ENCODE data around the gene RAB27A. TPM values are rescaled to one million over a fixed set of nuclear protein-coding genes. Genes with fewer than 3 reads are reported as not detected.

Gene RAB27A
- total and polyA plus RNA-seq, 7 donors = 13.0 to 194 (median 27.7) TPM

- Histone ChIP-seq H3K27ac (no peak overlapping the region), H3K4me1 (no peaks in the 10 kb centered on the region)
- intact Hi-C loops (cut with DNase I) = no loop called here
Observed at GRCh38 chr15:55238877-55239276, 50.7 kb downstream of the RAB27A start.

DNA sequence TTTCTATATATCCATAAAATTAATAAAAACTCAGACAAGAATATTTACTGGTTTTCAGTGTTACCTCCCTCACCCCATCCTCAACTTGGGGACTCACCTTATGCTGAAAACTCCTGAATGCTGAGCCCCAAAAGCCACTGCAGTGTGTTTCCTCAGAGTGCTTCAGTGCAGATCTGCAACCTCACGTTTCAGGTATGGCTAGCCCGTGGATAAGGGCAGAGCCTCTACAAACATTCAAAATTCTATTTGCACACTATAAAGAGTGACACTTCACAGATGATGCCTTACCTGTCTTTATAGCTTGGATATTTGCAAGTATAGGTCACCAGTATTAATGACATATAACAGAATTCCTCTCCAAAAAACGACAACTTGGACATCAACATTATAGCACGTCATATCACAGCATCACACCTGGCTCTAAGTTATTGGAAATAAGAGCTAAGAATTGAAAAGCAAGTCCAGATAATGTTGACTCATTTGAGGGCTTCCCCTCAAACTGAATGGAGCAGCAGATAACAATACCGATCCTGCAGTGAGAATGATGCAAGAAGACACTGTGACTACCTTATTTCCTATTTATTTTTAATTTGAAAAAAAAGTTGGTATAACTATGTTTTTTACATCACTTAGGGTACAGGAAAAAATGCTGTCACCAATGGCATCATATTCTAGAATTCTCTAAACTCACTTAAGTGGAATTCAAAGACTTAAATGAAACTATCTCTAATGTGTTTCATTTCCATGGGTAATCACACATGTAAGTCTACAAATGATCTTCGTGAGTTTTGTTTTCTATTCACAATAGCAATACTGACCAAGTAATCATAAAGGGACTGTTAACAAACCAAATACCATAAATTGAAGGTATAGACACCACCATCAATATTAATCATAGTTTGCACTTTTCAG is 52.1 kb downstream of the RAB27A start:
- Histone ChIP-seq H3K9me3 (no peaks in the 10 kb centered on the region), H3K4me3 (no peak overlapping the region), H3K27ac (no peak overlapping the region), H3K27me3 (no peaks in the 10 kb centered on the region), H3K36me3 (no peaks in the 10 kb centered on the region), H3K4me1 (no peaks in the 10 kb centered on the region)
- WGBS, 2 donors = 56 to 78% methylated on average over 6 of the region's 6 CpGs
- TF ChIP-seq POLR2A (IDR thresholded peaks at IDR 0.05) = no peak
- no peak for TF ChIP-seq POLR2AphosphoS5 (IDR thresholded peaks at IDR 0.05)
- no peak for TF ChIP-seq EP300 (IDR thresholded peaks at IDR 0.05)
- TF ChIP-seq CTCF (IDR thresholded peaks at IDR 0.05) = no peak
- intact Hi-C loops (cut with DNase I) = no loop called here
- DNase-seq = no peak

More at GRCh38 chr15:55238877-55239276, 50.7 kb downstream of the RAB27A start:
- no peak for DNase-seq
- H3K4me3 ChIP-seq = no peak overlapping the region
- no peaks in the 10 kb centered on the region for H3K36me3 ChIP-seq
- WGBS, 2 donors = 96 to 97% methylated on average over 2 of the region's 2 CpGs
- no peak for TF ChIP-seq POLR2AphosphoS5 (IDR thresholded peaks at IDR 0.05)
- no peak for TF ChIP-seq CTCF (IDR thresholded peaks at IDR 0.05)
- TF ChIP-seq EP300 (IDR thresholded peaks at IDR 0.05) = no peak
- TF ChIP-seq POLR2A (IDR thresholded peaks at IDR 0.05) = no peak
- no peaks in the 10 kb centered on the region for H3K9me3 ChIP-seq
- H3K27me3 ChIP-seq = no peaks in the 10 kb centered on the region

DNA sequence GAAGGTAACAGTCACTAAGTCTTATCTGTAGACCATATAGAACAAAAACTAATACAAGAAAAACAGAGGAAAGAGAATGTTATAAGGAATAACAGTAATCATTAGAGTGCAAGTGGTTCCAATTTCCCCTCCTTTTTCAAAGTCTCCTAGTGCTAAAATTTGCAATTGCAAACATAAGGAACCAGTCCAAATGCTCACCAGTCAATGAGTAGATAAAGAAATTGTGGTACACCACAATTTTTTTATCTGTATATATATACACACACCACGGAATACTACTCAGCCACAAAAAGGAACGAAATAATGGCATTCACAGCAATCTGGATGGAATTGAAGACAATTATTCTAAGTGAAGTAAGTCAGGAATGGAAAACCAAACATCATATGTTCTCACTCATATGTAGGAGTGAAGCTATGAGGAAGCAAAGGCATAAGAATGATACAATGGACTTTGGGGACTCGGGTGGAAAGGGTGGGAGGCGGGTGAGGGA is 54.0 kb downstream of the RAB27A start:
- Histone ChIP-seq H3K27me3 (no peaks in the 10 kb centered on the region), H3K9me3 (no peaks in the 10 kb centered on the region), H3K4me1 (no peaks in the 10 kb centered on the region), H3K27ac (no peak overlapping the region), H3K4me3 (no peak overlapping the region), H3K36me3 (no peaks in the 10 kb centered on the region)
- 81 to 88% methylated on average over 4 of the region's 4 CpGs for WGBS, 2 donors
- DNase-seq = no peak
- no peak for TF ChIP-seq EP300 (IDR thresholded peaks at IDR 0.05)
- no peak for TF ChIP-seq CTCF (IDR thresholded peaks at IDR 0.05)
- no peak for TF ChIP-seq POLR2AphosphoS5 (IDR thresholded peaks at IDR 0.05)
- no peak for TF ChIP-seq POLR2A (IDR thresholded peaks at IDR 0.05)
- intact Hi-C loops (cut with DNase I) = no loop called here

DNA sequence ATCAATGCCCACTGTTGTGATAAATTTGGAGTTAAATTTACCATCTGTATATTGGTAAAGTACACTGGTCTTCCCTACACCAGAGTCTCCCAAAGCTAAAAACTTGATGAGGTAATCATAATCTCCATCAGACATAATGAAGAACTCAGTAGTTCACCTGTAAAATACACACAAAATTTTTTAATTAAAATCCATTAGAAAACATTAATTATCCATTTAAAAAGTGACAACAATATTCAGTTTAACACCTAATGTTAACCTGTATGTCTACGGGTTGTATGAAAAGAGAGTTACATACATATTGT is 54.9 kb downstream of the RAB27A start:
- WGBS, 2 donors = 92 to 98% methylated on average over 1 of the region's 1 CpG
- H3K27me3 ChIP-seq = no peaks in the 10 kb centered on the region
- H3K4me1 ChIP-seq = no peaks in the 10 kb centered on the region
- H3K36me3 ChIP-seq = no peaks in the 10 kb centered on the region
- DNase-seq = no peak
- H3K4me3 ChIP-seq = no peak overlapping the region
- TF ChIP-seq CTCF (IDR thresholded peaks at IDR 0.05) (no peak), EP300 (IDR thresholded peaks at IDR 0.05) (no peak), POLR2A (IDR thresholded peaks at IDR 0.05) (no peak), POLR2AphosphoS5 (IDR thresholded peaks at IDR 0.05) (no peak)
- intact Hi-C loops (cut with DNase I) = no loop called here
- H3K9me3 ChIP-seq = no peaks in the 10 kb centered on the region
- no peak overlapping the region for H3K27ac ChIP-seq
